Transverse colon (tissue), 4 donors: ENCODE data around the gene BMP6. TPM values are rescaled to one million over a fixed set of nuclear protein-coding genes. Genes with fewer than 3 reads are reported as not detected.

Experiments used
- DNase-seq: peaks from one replicate; pipeline ENCODE4 v3.0.0-alpha.2; 2019
- H3K27ac ChIP-seq, 4 donors: fragments of 200-600 bp; sonication (generic); 2 replicates each; pipeline ENCODE4 v1.5.1; 2016 to 2018; ENCODE audit warnings: inconsistent platforms in 4 of 4
- H3K27me3 ChIP-seq: fragments of 200-600 bp; sonication (generic); 2 replicates; pipeline ENCODE4 v1.5.1; 2017; ENCODE audit warnings: inconsistent platforms
- H3K36me3 ChIP-seq, 4 donors: fragments of 200-600 bp; sonication (generic); 2 replicates each; pipeline ENCODE4 v1.5.1; 2017 to 2019; ENCODE audit warnings: inconsistent platforms in 4 of 4
- H3K4me1 ChIP-seq, 4 donors: fragments of 200-600 bp; sonication (generic); 2 replicates each; pipeline ENCODE4 v1.5.1; 2017 to 2020; ENCODE audit warnings: inconsistent platforms in 4 of 4
- H3K4me3 ChIP-seq, 4 donors: fragments of 200-600 bp; sonication (generic); 1 replicate in 1 of 4; 2 replicates in 3 of 4; pipeline versions ENCODE4 v1.5.1 to v1.6.1; 2017 to 2019; ENCODE audit warnings: inconsistent platforms in 4 of 4
- H3K9me3 ChIP-seq, 2 donors: fragments of 200-600 bp; sonication (generic); 2 replicates each; pipeline ENCODE4 v1.5.1; 2017 to 2019; ENCODE audit warnings: inconsistent platforms in 2 of 2
- CTCF ChIP-seq, 5 experiments: fragments of 200-600 bp in 3 of 5; fragments of 450-650 bp in 2 of 5; sonication (generic) in 3 of 5; IDR thresholded peaks; 1 replicate in 2 of 5; 2 replicates in 3 of 5; pipeline ENCODE4 v1.5.1; 2016 to 2017; ENCODE audit warnings: antibody characterized with exemption in 5 of 5, inconsistent platforms in 3 of 5, mild to moderate bottlenecking in 2 of 5, moderate library complexity in 1 of 5
- EP300 ChIP-seq: sonication (generic); formaldehyde crosslinking; IDR thresholded peaks from one replicate; pipeline ENCODE4 v1.6.1; 2017; ENCODE audit warnings: antibody characterized with exemption, low read depth
- POLR2A ChIP-seq: fragments of 450-650 bp; IDR thresholded peaks from one replicate; pipeline ENCODE4 v1.6.1; 2016; ENCODE audit warnings: antibody characterized with exemption, mild to moderate bottlenecking, moderate library complexity
- POLR2AphosphoS5 ChIP-seq, 3 donors: sonication (generic); formaldehyde crosslinking; IDR thresholded peaks; one replicate each; pipeline ENCODE4 v1.6.1; 2016; ENCODE audit warnings: antibody characterized with exemption in 3 of 3
- WGBS, 2 donors: methylation state at CpG; one replicate each; pipeline ENCODE4 v1.1.5; 2018; ENCODE audit warnings: low coverage in 1 of 2; 5-methylcytosine and 5-hydroxymethylcytosine counted together
- in situ Hi-C, 4 donors: fragments of 200-750 bp; cut with MboI; loops; one replicate each; pipeline versions ENCODE4 v1.15.0 to v1.15.1; 2017; ENCODE audit warnings: low sequenced_read_pairs in 3 of 4, low pct_ligation_motif_present in 1 of 4, low pct_unique_long_range_greater_than_20kb in 1 of 4
- intact Hi-C: fragments of 100-400 bp; cut with DNase I; formaldehyde crosslinking; loops from one replicate; pipeline ENCODE4 v1.15.1; 2023; ENCODE audit warnings: low total_unique reads
- total RNA-seq, 4 donors: library from RNA; depleted of rRNA; stranded (reverse); fragments of >200 nt; gene quantifications; one replicate each; pipeline ENCODE4 v1.1.0, GENCODE V29; 2016

BMP6 gene
- total RNA-seq, 4 donors from 2014 or later, result 1.1 to 12.7 (median 6.7) TPM

DNA sequence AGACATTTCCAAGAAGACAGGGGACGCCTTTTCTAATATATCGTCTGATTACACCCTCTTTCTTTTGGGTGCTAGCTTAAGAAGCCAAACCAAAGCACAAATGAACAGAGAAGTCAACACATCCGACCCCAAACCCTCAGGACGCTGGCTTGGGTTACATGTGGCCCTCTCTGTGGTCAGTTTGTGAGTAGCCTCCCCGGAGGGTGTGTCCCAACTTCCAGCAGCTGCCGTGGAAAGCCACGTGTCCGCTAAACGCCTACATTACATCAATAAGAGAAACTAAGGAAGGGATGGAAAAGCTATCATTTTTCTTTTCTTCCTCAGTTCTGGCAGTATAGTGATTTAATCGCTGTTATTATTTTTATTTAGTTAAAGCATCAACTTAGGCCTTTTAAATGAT is 487 bp upstream of the BMP6 start:
- in situ Hi-C loops (loop anchor here in 2 of 4 donors (10.0 kb wide), 1 partner anchor 279 kb away; no protein-coding TSS in a partner anchor), intact Hi-C loops (no loop called here)
- peak overlapping the region in 3 of 4 donors; percentile 32 to 71 (median 50) for H3K4me3 ChIP-seq
- peaks cover 4 to 34% (median 30%) of the 10 kb centered on the region in 4 donors for H3K4me1 ChIP-seq
- peaks cover 81% of the 10 kb centered on the region for H3K27me3 ChIP-seq
- WGBS, 2 donors, result 22 to 30% methylated on average over 9 to 10 of the region's 10 CpGs
- no peaks in the 10 kb centered on the region for H3K36me3 ChIP-seq
- DNase-seq, result no peak
- no peaks in the 10 kb centered on the region for H3K9me3 ChIP-seq
- no peak for TF ChIP-seq EP300
- H3K27ac ChIP-seq, result no peak overlapping the region

DNA sequence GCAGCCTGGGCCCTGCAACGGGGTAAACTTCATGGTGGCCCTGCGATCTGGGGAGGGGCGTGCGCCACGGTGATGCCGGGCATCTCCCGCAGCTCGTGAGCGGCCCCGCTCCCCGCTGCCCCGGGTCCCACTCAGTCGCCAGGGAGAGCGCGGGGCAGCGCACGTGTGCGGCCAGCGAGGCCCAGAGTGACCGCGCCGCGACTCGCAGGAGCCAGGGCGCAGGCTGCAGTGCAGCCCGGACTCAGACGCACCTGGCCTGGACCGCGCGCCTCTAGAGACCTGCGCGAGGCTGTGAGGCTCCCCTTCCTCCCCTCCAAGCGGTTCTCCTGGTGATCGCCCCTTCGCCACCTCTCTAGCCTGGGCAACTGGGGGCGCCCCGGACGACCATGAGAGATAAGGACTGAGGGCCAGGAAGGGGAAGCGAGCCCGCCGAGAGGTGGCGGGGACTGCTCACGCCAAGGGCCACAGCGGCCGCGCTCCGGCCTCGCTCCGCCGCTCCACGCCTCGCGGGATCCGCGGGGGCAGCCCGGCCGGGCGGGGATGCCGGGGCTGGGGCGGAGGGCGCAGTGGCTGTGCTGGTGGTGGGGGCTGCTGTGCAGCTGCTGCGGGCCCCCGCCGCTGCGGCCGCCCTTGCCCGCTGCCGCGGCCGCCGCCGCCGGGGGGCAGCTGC is 652 bp downstream of the BMP6 start:
- DNase-seq, result no peak
- H3K9me3 ChIP-seq, result no peaks in the 10 kb centered on the region
- no peaks in the 10 kb centered on the region for H3K36me3 ChIP-seq
- H3K4me3 ChIP-seq, result peak overlapping the region; percentile 13 to 71 (median 41)
- peaks cover 4 to 34% (median 30%) of the 10 kb centered on the region in 4 donors for H3K4me1 ChIP-seq
- 0% methylated on average over 29 of the region's 73 CpGs; no CpG with 5 or more reads in 1 of the 2 donors for WGBS, 2 donors
- no peak for TF ChIP-seq POLR2AphosphoS5 (IDR thresholded peaks at IDR 0.05)
- H3K27me3 ChIP-seq, result peaks cover 91% of the 10 kb centered on the region
- in situ Hi-C loops (loop anchor here in 2 of 4 donors (10.0 kb wide), 1 partner anchor 278 kb away; no protein-coding TSS in a partner anchor), intact Hi-C loops (no loop called here)
- H3K27ac ChIP-seq, result peak overlapping the region in 1 of 4 donors; percentile 15

DNA sequence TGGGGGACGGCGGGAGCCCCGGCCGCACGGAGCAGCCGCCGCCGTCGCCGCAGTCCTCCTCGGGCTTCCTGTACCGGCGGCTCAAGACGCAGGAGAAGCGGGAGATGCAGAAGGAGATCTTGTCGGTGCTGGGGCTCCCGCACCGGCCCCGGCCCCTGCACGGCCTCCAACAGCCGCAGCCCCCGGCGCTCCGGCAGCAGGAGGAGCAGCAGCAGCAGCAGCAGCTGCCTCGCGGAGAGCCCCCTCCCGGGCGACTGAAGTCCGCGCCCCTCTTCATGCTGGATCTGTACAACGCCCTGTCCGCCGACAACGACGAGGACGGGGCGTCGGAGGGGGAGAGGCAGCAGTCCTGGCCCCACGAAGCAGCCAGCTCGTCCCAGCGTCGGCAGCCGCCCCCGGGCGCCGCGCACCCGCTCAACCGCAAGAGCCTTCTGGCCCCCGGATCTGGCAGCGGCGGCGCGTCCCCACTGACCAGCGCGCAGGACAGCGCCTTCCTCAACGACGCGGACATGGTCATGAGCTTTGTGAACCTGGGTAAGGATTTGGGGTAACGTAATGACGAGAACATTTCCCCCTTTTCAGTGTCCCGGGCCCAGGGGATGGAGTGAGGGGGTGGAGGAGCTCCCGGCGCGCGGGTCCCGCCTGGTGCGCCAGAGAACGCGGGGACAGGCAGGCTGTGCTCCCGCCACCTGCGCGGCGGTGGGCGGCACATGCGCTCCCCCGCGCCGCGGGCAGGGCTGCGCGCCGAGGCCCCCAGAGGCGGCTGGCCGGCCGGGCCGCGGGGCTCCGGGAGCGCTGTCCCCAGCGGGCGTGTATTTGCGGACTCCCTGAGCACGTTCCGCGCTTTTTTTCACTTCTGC is 1.4 kb downstream of the BMP6 start:
- H3K9me3 ChIP-seq, result no peaks in the 10 kb centered on the region
- no peak for DNase-seq
- in situ Hi-C loops (loop anchor here in 2 of 4 donors (10.0 kb wide), 1 partner anchor 277 kb away; no protein-coding TSS in a partner anchor), intact Hi-C loops (no loop called here)
- H3K27me3 ChIP-seq, result peaks cover 92% of the 10 kb centered on the region
- H3K4me3 ChIP-seq, result peak overlapping the region; percentile 21 to 71 (median 41)
- no peak for TF ChIP-seq EP300
- 2% methylated on average over 40 of the region's 97 CpGs; no CpG with 5 or more reads in 1 of the 2 donors for WGBS, 2 donors
- H3K27ac ChIP-seq, result no peak overlapping the region
- no peaks in the 10 kb centered on the region for H3K36me3 ChIP-seq
- peaks cover 4 to 34% (median 30%) of the 10 kb centered on the region in 4 donors for H3K4me1 ChIP-seq

DNA sequence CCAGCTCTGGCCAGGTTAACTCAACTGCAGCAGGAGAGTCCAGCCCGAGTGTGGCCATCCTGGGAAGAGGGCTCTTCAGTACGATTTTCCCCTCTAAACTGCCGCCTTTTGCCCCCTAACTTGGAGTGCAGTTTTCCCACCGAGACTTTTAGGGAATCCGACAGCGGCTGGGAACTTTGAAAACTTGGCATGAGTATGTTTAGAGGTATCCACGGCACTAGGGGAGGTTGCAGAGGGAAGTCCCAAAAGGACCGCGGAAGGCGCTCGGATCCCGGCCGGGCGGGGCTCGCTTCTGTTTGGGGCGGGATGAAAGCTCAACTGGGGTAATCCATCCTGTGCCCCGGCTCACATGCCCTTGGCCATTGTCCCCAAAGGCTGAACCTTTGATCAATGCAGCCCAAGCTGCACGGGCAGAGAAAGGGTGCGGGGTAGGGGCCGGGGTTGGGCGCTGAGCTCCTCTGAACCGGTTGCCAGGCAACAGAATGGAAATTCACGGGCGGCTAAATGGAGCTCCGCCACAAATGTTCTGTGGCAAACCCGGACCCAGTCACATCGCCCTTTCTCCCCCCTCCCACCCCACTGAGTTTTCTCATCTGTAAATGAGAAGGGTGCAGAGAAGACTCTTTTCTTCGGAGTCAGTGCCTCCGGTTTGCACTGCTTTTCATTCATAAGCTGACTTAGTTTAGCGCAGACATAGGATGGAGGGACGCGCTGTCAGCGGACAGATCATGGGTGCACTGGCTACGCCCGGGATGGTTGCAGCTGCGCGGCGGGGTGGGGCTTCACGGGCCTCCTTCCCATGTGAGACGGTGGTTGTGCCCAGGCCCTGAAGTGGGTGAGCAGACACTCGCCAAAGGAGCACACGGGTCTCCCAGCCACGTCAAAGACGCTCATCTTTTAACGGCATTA is 2.3 kb downstream of the BMP6 start:
- peak; percentile 38 for DNase-seq
- intact Hi-C loops, result no loop called here
- Histone ChIP-seq H3K27me3 (peaks cover 98% of the 10 kb centered on the region), H3K36me3 (no peaks in the 10 kb centered on the region), H3K4me1 (peaks cover 4 to 34% (median 30%) of the 10 kb centered on the region in 4 donors), H3K9me3 (no peaks in the 10 kb centered on the region), H3K27ac (no peak overlapping the region), H3K4me3 (peak overlapping the region in 3 of 4 donors; percentile 32 to 71 (median 50))
- 3% methylated on average over 42 of the region's 45 CpGs; no CpG with 5 or more reads in 1 of the 2 donors for WGBS, 2 donors
- in situ Hi-C loops, result loop anchor here in 2 of 4 donors (10.0 kb wide), 1 partner anchor 277 kb away; no protein-coding TSS in a partner anchor
- TF ChIP-seq POLR2A, result no peak
- TF ChIP-seq EP300, result no peak
- no peak for TF ChIP-seq POLR2AphosphoS5 (IDR thresholded peaks at IDR 0.05)
- no peak for TF ChIP-seq CTCF (IDR thresholded peaks at IDR 0.05)
